GM23338 (cell line): ENCODE data around the gene AVPR1B. TPM values are rescaled to one million over a fixed set of nuclear protein-coding genes. Genes with fewer than 3 reads are reported as not detected.

Source experiments
- ATAC-seq: fragments of 200-7000 bp; cut with Tn5 transposase; 3 replicates; pipeline ENCODE4 v1.9.1; 2020
- DNase-seq: peaks from one replicate; pipeline ENCODE4 v3.0.0-alpha.2; 2015; ENCODE audit warnings: low spot score
- H2AFZ ChIP-seq: fragments of 200-600 bp; sonication (generic); 2 replicates; pipeline ENCODE4 v1.8.0; 2016; ENCODE audit warnings: antibody characterized with exemption, mild to moderate bottlenecking, moderate library complexity
- H3F3A ChIP-seq: fragments of 200-600 bp; sonication (generic); replicated peaks from 2 replicates; pipeline ENCODE4 v1.8.0; 2017; ENCODE audit warnings: antibody characterized with exemption, mixed run types, low read depth
- H3K27ac ChIP-seq: fragments of 200-600 bp; sonication (generic); 2 replicates; pipeline ENCODE4 v1.6.1; 2016; ENCODE audit warnings: low read depth
- H3K27me3 ChIP-seq: fragments of 200-600 bp; sonication (generic); 2 replicates; pipeline ENCODE4 v1.8.0; 2016; ENCODE audit warnings: mild to moderate bottlenecking, mixed run types, moderate library complexity; ENCODE audit not compliant: insufficient read depth
- H3K36me3 ChIP-seq: fragments of 200-600 bp; sonication (generic); 2 replicates; pipeline ENCODE4 v1.8.0; 2016; ENCODE audit warnings: mild to moderate bottlenecking; ENCODE audit not compliant: insufficient read depth
- H3K4me1 ChIP-seq: fragments of 200-600 bp; sonication (generic); 2 replicates; pipeline ENCODE4 v1.8.0; 2016; ENCODE audit warnings: mild to moderate bottlenecking, moderate library complexity; ENCODE audit not compliant: insufficient read depth
- H3K4me2 ChIP-seq: fragments of 200-600 bp; sonication (generic); 2 replicates; pipeline ENCODE4 v1.7.1; 2017; ENCODE audit warnings: mixed run types
- H3K4me3 ChIP-seq: fragments of 200-600 bp; sonication (generic); 2 replicates; pipeline ENCODE4 v1.6.1; 2016; ENCODE audit warnings: mixed run types
- H3K79me2 ChIP-seq: fragments of 200-600 bp; sonication (generic); replicated peaks from 2 replicates; pipeline ENCODE4 v1.8.0; 2017; ENCODE audit warnings: mild to moderate bottlenecking; ENCODE audit not compliant: insufficient read depth
- H3K9me2 ChIP-seq: fragments of 200-600 bp; sonication (generic); 2 replicates; pipeline ENCODE4 v1.8.0; 2017; ENCODE audit not compliant: insufficient read depth
- H4K20me1 ChIP-seq: fragments of 200-600 bp; sonication (generic); replicated peaks from 2 replicates; pipeline ENCODE4 v1.8.0; 2017; ENCODE audit warnings: mild to moderate bottlenecking; ENCODE audit not compliant: insufficient read depth
- H3K27ac Mint-ChIP-seq: 2 replicates; pipeline ENCODE4 v1.8.0; 2020; ENCODE audit warnings: inconsistent platforms, mild to moderate bottlenecking, moderate library complexity, mixed read lengths
- H3K27me3 Mint-ChIP-seq: 3 replicates; pipeline ENCODE4 v1.8.0; 2022; ENCODE audit warnings: low read depth, mild to moderate bottlenecking, moderate library complexity, mixed read lengths, inconsistent platforms; ENCODE audit not compliant: insufficient read depth, poor library complexity
- H3K36me3 Mint-ChIP-seq: 3 replicates; pipeline ENCODE4 v1.8.0; 2021; ENCODE audit warnings: low read depth, mild to moderate bottlenecking, inconsistent platforms, moderate library complexity, mixed read lengths
- H3K4me1 Mint-ChIP-seq: 3 replicates; pipeline ENCODE4 v1.8.0; 2020; ENCODE audit warnings: mild to moderate bottlenecking, inconsistent platforms, mixed read lengths
- H3K4me3 Mint-ChIP-seq: 3 replicates; pipeline ENCODE4 v1.8.0; 2021; ENCODE audit warnings: moderate library complexity, mild to moderate bottlenecking, inconsistent platforms, mixed read lengths
- H3K9me3 Mint-ChIP-seq: 3 replicates; pipeline ENCODE4 v1.8.0; 2020; ENCODE audit warnings: moderate library complexity, mild to moderate bottlenecking, inconsistent platforms, mixed read lengths
- CREB1 ChIP-seq: fragments of 250-450 bp; sonication (Bioruptor Pico); IDR thresholded peaks from 2 replicates; pipeline ENCODE4 v1.5.0; 2020; ENCODE audit warnings: low read depth, mild to moderate bottlenecking, moderate library complexity
- EZH2 ChIP-seq: fragments of 200-600 bp; sonication (generic); IDR thresholded peaks from one replicate; pipeline ENCODE4 v1.8.0; 2017; ENCODE audit warnings: antibody characterized with exemption, mild to moderate bottlenecking, low read depth; ENCODE audit not compliant: unreplicated experiment
- POLR2AphosphoS5 ChIP-seq: IDR thresholded peaks from 2 replicates; pipeline ENCODE4 v1.6.1; 2016; ENCODE audit warnings: antibody characterized with exemption, low read depth
- ZNF331 ChIP-seq: fragments of 250-450 bp; sonication (Bioruptor Pico); IDR thresholded peaks from 2 replicates; pipeline ENCODE4 v1.5.0; 2020; ENCODE audit warnings: low read depth, mild to moderate bottlenecking, moderate library complexity
- polyA plus RNA-seq: library from polyadenylated mRNA; unstranded; fragments of >200 nt; fragmentation: Nextera tagmentation; extraction: Ambion mirVana; gene quantifications from 2 replicates; pipeline ENCODE4 v1.2.1, GENCODE V29; 2016
- total RNA-seq: library from RNA; depleted of rRNA; stranded (reverse); fragments of >200 nt; shearing (Covaris generic); gene quantifications from 2 replicates; pipeline ENCODE4 v1.2.3, GENCODE V29; 2014
- TF ChIP-seq, protein P1 (sequence below): fragments of 250-450 bp; sonication (Bioruptor Pico); IDR thresholded peaks from 2 replicates; pipeline ENCODE4 v1.5.0; 2020; ENCODE audit warnings: mild to moderate bottlenecking, moderate library complexity
- TF ChIP-seq, protein P2 (sequence below), 2 experiments: fragments of 200-600 bp in 1 of 2; sonication (generic) in 1 of 2; conservative IDR thresholded peaks; 2 replicates each; pipeline versions ENCODE4 v1.5.1 to v1.6.1; 2016 to 2017; ENCODE audit warnings: antibody characterized with exemption in 2 of 2, low read depth in 2 of 2, mild to moderate bottlenecking in 2 of 2, moderate library complexity in 1 of 2
- TF ChIP-seq, protein P3 (sequence below): IDR thresholded peaks from 2 replicates; pipeline ENCODE4 v1.6.1; 2016; ENCODE audit warnings: antibody characterized with exemption
- TF ChIP-seq, protein P4 (sequence below): IDR thresholded peaks from one replicate; pipeline ENCODE4 v1.6.1; 2018; ENCODE audit warnings: antibody characterized with exemption; ENCODE audit not compliant: unreplicated experiment

AVPR1B gene
- total and polyA plus RNA-seq, 2 experiments from 2014 or later: 0.24 to 0.52 TPM

DNA sequence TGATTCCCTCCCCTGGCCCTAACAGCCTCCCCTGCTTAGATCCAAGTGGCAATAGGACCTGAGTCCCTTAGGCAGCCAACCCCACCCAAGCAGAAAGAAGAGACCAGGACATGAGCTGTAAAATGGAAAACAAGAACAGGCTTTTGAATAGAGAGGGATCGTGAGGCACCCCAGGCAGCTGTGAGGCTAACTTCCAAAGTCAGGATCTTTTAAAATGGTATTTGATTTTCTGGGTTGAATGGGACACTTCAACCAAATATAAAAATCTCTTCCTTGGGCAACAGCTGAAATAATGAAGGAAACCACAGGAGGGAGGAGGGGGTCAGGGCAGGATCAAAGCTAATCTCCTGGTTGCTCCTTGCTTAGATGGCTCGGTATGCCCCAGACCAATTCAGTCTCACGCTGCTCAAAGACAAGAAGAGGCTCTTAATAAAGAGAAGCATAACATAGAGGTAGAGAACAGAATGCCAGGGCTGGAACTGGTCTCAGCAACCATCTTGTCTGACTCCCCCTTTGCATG lies 28.6 kb upstream of the AVPR1B start (continued):
- TF ChIP-seq, protein P1, sequence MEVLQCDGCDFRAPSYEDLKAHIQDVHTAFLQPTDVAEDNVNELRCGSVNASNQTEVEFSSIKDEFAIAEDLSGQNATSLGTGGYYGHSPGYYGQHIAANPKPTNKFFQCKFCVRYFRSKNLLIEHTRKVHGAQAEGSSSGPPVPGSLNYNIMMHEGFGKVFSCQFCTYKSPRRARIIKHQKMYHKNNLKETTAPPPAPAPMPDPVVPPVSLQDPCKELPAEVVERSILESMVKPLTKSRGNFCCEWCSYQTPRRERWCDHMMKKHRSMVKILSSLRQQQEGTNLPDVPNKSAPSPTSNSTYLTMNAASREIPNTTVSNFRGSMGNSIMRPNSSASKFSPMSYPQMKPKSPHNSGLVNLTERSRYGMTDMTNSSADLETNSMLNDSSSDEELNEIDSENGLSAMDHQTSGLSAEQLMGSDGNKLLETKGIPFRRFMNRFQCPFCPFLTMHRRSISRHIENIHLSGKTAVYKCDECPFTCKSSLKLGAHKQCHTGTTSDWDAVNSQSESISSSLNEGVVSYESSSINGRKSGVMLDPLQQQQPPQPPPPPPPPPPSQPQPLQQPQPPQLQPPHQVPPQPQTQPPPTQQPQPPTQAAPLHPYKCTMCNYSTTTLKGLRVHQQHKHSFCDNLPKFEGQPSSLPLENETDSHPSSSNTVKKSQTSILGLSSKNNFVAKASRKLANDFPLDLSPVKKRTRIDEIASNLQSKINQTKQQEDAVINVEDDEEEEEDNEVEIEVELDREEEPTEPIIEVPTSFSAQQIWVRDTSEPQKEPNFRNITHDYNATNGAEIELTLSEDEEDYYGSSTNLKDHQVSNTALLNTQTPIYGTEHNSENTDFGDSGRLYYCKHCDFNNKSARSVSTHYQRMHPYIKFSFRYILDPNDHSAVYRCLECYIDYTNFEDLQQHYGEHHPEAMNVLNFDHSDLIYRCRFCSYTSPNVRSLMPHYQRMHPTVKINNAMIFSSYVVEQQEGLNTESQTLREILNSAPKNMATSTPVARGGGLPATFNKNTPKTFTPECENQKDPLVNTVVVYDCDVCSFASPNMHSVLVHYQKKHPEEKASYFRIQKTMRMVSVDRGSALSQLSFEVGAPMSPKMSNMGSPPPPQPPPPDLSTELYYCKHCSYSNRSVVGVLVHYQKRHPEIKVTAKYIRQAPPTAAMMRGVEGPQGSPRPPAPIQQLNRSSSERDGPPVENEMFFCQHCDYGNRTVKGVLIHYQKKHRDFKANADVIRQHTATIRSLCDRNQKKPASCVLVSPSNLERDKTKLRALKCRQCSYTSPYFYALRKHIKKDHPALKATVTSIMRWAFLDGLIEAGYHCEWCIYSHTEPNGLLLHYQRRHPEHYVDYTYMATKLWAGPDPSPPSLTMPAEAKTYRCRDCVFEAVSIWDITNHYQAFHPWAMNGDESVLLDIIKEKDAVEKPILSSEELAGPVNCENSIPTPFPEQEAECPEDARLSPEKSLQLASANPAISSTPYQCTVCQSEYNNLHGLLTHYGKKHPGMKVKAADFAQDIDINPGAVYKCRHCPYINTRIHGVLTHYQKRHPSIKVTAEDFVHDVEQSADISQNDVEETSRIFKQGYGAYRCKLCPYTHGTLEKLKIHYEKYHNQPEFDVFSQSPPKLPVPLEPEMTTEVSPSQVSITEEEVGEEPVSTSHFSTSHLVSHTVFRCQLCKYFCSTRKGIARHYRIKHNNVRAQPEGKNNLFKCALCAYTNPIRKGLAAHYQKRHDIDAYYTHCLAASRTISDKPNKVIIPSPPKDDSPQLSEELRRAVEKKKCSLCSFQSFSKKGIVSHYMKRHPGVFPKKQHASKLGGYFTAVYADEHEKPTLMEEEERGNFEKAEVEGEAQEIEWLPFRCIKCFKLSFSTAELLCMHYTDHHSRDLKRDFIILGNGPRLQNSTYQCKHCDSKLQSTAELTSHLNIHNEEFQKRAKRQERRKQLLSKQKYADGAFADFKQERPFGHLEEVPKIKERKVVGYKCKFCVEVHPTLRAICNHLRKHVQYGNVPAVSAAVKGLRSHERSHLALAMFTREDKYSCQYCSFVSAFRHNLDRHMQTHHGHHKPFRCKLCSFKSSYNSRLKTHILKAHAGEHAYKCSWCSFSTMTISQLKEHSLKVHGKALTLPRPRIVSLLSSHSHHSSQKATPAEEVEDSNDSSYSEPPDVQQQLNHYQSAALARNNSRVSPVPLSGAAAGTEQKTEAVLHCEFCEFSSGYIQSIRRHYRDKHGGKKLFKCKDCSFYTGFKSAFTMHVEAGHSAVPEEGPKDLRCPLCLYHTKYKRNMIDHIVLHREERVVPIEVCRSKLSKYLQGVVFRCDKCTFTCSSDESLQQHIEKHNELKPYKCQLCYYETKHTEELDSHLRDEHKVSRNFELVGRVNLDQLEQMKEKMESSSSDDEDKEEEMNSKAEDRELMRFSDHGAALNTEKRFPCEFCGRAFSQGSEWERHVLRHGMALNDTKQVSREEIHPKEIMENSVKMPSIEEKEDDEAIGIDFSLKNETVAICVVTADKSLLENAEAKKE (CRISPR knock-in tag): no peak

DNA sequence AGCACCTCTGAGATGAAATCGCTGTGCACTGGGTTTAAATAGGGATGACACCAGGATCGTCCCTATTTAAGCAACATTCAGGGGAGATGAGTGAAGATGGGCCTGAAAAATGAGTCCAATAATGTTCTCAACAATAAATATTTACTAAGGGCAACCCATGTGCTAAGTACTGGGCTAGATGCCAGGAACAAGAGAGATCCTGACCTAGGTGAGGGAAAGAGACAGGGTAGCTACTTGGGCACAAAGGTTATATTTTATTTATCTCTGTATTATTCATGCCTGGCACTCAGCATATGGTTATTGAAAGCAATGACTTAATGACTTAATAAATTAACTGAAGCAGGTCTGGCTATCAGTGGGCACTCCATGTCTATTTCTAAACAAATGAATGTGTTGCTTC lies 27.4 kb upstream of the AVPR1B start:
- Histone ChIP-seq H3K27me3 (no peaks in the 10 kb centered on the region), H3K4me2 (no peak overlapping the region), H3K36me3 (no peaks in the 10 kb centered on the region), H3K4me3 (no peak overlapping the region), H3K9me2 (peaks cover 27% of the 10 kb centered on the region), H3F3A (no peaks in the 10 kb centered on the region), H3K4me1 (no peaks in the 10 kb centered on the region), H3K79me2 (no peaks in the 10 kb centered on the region), H4K20me1 (no peaks in the 10 kb centered on the region), H2AFZ (no peak overlapping the region), H3K27ac (no peak overlapping the region)
- peaks cover 2% of the 10 kb centered on the region; the same call in 1 of the 3 replicates for H3K9me3 Mint-ChIP-seq
- peaks cover 7% of the 10 kb centered on the region for H3K4me1 Mint-ChIP-seq
- DNase-seq (no peak), ATAC-seq (no peak)
- no peaks in the 10 kb centered on the region for H3K27me3 Mint-ChIP-seq
- no peaks in the 10 kb centered on the region for H3K36me3 Mint-ChIP-seq
- no peak overlapping the region for H3K27ac Mint-ChIP-seq
- H3K4me3 Mint-ChIP-seq: no peak overlapping the region
- TF ChIP-seq POLR2AphosphoS5 (no peak), EZH2 (no peak), ZNF331 (no peak), CREB1 (CRISPR knock-in tag) (no peak)
- TF ChIP-seq, protein P2, sequence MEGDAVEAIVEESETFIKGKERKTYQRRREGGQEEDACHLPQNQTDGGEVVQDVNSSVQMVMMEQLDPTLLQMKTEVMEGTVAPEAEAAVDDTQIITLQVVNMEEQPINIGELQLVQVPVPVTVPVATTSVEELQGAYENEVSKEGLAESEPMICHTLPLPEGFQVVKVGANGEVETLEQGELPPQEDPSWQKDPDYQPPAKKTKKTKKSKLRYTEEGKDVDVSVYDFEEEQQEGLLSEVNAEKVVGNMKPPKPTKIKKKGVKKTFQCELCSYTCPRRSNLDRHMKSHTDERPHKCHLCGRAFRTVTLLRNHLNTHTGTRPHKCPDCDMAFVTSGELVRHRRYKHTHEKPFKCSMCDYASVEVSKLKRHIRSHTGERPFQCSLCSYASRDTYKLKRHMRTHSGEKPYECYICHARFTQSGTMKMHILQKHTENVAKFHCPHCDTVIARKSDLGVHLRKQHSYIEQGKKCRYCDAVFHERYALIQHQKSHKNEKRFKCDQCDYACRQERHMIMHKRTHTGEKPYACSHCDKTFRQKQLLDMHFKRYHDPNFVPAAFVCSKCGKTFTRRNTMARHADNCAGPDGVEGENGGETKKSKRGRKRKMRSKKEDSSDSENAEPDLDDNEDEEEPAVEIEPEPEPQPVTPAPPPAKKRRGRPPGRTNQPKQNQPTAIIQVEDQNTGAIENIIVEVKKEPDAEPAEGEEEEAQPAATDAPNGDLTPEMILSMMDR (conservative IDR thresholded peaks at IDR 0.05; ENCODE audit: low read depth in 2 of 2): no peak
- TF ChIP-seq, protein P3, sequence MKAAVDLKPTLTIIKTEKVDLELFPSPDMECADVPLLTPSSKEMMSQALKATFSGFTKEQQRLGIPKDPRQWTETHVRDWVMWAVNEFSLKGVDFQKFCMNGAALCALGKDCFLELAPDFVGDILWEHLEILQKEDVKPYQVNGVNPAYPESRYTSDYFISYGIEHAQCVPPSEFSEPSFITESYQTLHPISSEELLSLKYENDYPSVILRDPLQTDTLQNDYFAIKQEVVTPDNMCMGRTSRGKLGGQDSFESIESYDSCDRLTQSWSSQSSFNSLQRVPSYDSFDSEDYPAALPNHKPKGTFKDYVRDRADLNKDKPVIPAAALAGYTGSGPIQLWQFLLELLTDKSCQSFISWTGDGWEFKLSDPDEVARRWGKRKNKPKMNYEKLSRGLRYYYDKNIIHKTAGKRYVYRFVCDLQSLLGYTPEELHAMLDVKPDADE: no peak
- TF ChIP-seq, protein P4, sequence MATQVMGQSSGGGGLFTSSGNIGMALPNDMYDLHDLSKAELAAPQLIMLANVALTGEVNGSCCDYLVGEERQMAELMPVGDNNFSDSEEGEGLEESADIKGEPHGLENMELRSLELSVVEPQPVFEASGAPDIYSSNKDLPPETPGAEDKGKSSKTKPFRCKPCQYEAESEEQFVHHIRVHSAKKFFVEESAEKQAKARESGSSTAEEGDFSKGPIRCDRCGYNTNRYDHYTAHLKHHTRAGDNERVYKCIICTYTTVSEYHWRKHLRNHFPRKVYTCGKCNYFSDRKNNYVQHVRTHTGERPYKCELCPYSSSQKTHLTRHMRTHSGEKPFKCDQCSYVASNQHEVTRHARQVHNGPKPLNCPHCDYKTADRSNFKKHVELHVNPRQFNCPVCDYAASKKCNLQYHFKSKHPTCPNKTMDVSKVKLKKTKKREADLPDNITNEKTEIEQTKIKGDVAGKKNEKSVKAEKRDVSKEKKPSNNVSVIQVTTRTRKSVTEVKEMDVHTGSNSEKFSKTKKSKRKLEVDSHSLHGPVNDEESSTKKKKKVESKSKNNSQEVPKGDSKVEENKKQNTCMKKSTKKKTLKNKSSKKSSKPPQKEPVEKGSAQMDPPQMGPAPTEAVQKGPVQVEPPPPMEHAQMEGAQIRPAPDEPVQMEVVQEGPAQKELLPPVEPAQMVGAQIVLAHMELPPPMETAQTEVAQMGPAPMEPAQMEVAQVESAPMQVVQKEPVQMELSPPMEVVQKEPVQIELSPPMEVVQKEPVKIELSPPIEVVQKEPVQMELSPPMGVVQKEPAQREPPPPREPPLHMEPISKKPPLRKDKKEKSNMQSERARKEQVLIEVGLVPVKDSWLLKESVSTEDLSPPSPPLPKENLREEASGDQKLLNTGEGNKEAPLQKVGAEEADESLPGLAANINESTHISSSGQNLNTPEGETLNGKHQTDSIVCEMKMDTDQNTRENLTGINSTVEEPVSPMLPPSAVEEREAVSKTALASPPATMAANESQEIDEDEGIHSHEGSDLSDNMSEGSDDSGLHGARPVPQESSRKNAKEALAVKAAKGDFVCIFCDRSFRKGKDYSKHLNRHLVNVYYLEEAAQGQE: no peak
